Measurements from ENCODE around the gene ACCSL.
A peak's percentile ranks its signal among the peaks of the same experiment; 100 is the strongest.

ACCSL gene

DNA sequence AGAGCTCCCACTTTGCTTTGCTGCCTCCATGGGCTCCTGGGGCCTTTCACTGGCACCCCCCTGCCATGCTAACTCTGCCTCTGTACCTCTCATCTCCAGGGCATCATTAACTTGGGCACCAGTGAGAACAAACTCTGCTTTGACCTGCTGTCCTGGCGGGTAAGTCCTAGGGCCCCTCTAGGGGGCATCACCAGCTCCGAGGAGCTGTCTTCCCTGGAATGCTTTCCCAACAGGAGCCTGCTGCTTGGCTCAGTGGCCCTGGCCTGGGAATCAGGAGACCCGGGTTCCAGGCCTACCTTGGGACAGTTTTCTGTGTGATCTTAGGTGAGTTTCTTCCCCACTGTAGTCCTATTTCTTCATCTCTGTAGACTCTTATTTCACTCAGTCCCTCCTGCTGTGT, 23.4 kb downstream of the ACCSL start:
- H3K4me3 ChIP-seq (replicated peaks; ENCODE audit: low read depth, low read length) = no peak overlapping the region
- H3K27me3 ChIP-seq (replicated peaks; ENCODE audit: control insufficient read depth, insufficient read depth, low read length) = no peaks in the 10 kb centered on the region
- H3K36me3 ChIP-seq (ENCODE audit: control insufficient read depth, insufficient read depth, low read length) = no peaks in the 10 kb centered on the region
- TF ChIP-seq, protein P1, sequence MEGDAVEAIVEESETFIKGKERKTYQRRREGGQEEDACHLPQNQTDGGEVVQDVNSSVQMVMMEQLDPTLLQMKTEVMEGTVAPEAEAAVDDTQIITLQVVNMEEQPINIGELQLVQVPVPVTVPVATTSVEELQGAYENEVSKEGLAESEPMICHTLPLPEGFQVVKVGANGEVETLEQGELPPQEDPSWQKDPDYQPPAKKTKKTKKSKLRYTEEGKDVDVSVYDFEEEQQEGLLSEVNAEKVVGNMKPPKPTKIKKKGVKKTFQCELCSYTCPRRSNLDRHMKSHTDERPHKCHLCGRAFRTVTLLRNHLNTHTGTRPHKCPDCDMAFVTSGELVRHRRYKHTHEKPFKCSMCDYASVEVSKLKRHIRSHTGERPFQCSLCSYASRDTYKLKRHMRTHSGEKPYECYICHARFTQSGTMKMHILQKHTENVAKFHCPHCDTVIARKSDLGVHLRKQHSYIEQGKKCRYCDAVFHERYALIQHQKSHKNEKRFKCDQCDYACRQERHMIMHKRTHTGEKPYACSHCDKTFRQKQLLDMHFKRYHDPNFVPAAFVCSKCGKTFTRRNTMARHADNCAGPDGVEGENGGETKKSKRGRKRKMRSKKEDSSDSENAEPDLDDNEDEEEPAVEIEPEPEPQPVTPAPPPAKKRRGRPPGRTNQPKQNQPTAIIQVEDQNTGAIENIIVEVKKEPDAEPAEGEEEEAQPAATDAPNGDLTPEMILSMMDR (IDR thresholded peaks at IDR 0.05; ENCODE audit: insufficient read depth, low read length, poor library complexity, severe bottlenecking) = peak; percentile 12
- DNase-seq (ENCODE audit: extremely low read depth, insufficient read length) = no peak

DNA sequence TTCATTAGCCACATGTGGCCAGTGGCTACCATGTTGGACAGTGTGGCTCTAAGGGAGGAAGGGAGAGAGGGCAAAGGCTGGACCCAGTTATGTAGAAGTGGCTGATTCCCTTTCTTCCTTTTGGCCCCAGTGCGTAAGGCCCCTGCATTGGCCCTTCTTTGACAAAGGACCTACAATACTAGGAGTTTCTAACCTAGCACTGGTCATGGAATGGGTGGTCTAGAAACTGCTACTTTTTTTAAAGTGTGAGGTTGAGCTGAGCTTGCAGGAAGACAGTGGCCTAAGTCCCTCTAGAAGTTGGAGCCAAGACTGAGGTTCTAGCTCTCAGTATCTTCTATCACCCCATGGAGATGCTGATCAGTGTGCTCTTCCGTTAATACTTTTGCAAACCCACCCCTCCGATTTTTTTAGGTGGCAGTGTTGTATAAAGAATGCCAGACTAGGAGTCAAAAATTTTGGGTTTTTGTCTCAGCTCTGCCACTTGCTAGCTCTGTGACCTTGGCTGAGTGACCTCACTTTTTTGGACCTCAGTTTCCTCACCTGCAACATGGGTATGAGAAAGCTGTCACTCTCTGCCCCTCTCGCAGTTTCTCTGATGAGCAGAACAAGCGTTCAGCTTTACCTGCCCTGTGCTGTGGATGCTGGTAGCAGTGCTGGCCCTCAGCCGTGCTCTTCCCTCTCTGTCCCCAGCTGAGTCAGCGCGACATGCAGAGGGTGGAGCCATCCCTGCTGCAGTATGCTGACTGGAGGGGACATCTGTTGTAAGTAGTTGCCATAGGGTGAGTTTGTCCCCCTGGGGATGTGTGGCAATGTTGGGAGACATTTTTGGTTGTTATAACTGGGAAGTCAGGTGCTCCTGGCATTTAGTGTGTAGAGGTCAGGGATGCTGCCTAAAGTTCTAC, 25.2 kb downstream of the ACCSL start:
- Histone ChIP-seq H3K36me3 (ENCODE audit: control insufficient read depth, insufficient read depth, low read length) (no peaks in the 10 kb centered on the region), H3K27me3 (replicated peaks; ENCODE audit: control insufficient read depth, insufficient read depth, low read length) (no peaks in the 10 kb centered on the region), H3K4me3 (replicated peaks; ENCODE audit: low read depth, low read length) (no peak overlapping the region)
- TF ChIP-seq, protein P1 (IDR thresholded peaks at IDR 0.05; ENCODE audit: insufficient read depth, low read length, poor library complexity, severe bottlenecking) = no peak
- DNase-seq (ENCODE audit: extremely low read depth, insufficient read length) = no peak

DNA sequence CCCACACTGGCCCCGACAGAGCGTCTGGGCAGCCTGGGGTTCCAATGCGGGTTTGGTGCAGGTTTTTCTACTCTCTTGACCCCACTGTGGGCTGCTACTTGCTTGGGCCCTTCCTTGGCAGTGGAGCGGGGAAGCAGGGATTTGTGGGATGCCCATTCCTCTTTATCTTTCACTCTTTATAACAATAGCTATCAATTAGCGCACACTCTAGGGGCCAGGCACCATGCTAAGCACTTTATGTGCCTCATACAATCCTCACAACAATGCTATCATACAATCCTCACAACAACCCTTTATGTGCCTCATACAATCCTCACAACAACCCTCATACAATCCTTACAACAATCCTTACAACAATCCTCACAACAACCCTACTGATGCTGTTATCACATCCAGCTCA, 31.0 kb downstream of the ACCSL start:
- DNase-seq (ENCODE audit: extremely low read depth, insufficient read length) = no peak
- Histone ChIP-seq H3K27me3 (replicated peaks; ENCODE audit: control insufficient read depth, insufficient read depth, low read length) (no peaks in the 10 kb centered on the region), H3K4me3 (replicated peaks; ENCODE audit: low read depth, low read length) (no peak overlapping the region), H3K36me3 (ENCODE audit: control insufficient read depth, insufficient read depth, low read length) (no peaks in the 10 kb centered on the region)
- TF ChIP-seq, protein P1 (IDR thresholded peaks at IDR 0.05; ENCODE audit: insufficient read depth, low read length, poor library complexity, severe bottlenecking) = no peak

DNA sequence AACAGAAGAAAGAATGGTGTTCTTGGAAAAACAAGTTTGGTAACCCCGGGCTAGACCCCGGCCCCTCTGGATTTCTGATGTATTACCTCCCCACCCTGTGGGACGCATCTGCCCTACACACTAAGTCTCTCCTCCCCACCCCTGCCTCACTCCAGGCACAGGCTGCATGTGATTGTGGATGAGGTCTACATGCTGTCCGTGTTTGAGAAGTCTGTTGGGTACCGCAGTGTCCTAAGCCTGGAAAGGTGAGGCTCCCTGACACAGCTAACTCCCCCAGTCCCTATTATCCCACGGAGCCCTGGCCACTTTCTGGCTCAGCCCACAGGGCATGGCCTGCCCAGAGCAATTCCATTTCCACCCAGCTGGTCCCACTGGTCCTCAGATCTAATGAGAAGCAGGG, 31.6 kb downstream of the ACCSL start:
- DNase-seq (ENCODE audit: extremely low read depth, insufficient read length) = no peak
- TF ChIP-seq, protein P1 (IDR thresholded peaks at IDR 0.05; ENCODE audit: insufficient read depth, low read length, poor library complexity, severe bottlenecking) = no peak
- Histone ChIP-seq H3K27me3 (replicated peaks; ENCODE audit: control insufficient read depth, insufficient read depth, low read length) (no peaks in the 10 kb centered on the region), H3K36me3 (ENCODE audit: control insufficient read depth, insufficient read depth, low read length) (no peaks in the 10 kb centered on the region), H3K4me3 (replicated peaks; ENCODE audit: low read depth, low read length) (no peak overlapping the region)

DNA sequence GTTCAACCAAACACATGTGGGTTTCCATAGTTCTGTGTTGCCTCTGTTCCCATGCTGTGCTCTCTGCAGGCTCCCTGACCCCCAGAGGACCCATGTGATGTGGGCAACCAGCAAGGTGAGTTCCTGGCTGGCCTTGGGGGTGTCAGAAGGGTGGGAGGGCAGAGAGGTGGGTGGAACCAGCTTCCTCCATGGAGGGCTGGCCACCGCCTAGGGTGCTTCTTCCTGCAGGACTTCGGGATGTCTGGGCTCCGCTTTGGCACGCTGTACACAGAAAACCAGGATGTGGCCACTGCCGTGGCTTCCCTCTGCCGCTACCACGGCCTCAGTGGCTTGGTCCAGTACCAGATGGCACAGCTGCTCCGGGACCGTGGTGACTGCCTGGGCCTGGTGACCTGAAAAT, 33.2 kb downstream of the ACCSL start:
- no peak for DNase-seq (ENCODE audit: extremely low read depth, insufficient read length)
- no peak overlapping the region for H3K4me3 ChIP-seq (replicated peaks; ENCODE audit: low read depth, low read length)
- TF ChIP-seq, protein P1 (IDR thresholded peaks at IDR 0.05; ENCODE audit: insufficient read depth, low read length, poor library complexity, severe bottlenecking) = no peak
- H3K27me3 ChIP-seq (replicated peaks; ENCODE audit: control insufficient read depth, insufficient read depth, low read length) = no peaks in the 10 kb centered on the region
- no peaks in the 10 kb centered on the region for H3K36me3 ChIP-seq (ENCODE audit: control insufficient read depth, insufficient read depth, low read length)

Measured in GM06990 (cell line).